Central memory CD4-positive, alpha-beta T cell (primary cell): Measurements from ENCODE around the gene RNPEP.
A peak's percentile ranks its signal among the peaks of the same experiment; 100 is the strongest.
"Not testable (repeated sequence)": the region's sequence is repeated elsewhere in the genome, so short reads cannot be mapped to it uniquely, and the experiment has no call there.

Experiments
- DNase-seq: peaks from one replicate; pipeline ENCODE4 v3.0.0; 2022
- total RNA-seq, 3 experiments: gene quantifications; one replicate each; lab custom pipeline; 2026; lab: John Stamatoyannopoulos, UW

The RNPEP gene, protein sequence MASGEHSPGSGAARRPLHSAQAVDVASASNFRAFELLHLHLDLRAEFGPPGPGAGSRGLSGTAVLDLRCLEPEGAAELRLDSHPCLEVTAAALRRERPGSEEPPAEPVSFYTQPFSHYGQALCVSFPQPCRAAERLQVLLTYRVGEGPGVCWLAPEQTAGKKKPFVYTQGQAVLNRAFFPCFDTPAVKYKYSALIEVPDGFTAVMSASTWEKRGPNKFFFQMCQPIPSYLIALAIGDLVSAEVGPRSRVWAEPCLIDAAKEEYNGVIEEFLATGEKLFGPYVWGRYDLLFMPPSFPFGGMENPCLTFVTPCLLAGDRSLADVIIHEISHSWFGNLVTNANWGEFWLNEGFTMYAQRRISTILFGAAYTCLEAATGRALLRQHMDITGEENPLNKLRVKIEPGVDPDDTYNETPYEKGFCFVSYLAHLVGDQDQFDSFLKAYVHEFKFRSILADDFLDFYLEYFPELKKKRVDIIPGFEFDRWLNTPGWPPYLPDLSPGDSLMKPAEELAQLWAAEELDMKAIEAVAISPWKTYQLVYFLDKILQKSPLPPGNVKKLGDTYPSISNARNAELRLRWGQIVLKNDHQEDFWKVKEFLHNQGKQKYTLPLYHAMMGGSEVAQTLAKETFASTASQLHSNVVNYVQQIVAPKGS
- 14.3 to 23.2 (median 21.4) reads per million in 3 experiments for total RNA-seq

DNA sequence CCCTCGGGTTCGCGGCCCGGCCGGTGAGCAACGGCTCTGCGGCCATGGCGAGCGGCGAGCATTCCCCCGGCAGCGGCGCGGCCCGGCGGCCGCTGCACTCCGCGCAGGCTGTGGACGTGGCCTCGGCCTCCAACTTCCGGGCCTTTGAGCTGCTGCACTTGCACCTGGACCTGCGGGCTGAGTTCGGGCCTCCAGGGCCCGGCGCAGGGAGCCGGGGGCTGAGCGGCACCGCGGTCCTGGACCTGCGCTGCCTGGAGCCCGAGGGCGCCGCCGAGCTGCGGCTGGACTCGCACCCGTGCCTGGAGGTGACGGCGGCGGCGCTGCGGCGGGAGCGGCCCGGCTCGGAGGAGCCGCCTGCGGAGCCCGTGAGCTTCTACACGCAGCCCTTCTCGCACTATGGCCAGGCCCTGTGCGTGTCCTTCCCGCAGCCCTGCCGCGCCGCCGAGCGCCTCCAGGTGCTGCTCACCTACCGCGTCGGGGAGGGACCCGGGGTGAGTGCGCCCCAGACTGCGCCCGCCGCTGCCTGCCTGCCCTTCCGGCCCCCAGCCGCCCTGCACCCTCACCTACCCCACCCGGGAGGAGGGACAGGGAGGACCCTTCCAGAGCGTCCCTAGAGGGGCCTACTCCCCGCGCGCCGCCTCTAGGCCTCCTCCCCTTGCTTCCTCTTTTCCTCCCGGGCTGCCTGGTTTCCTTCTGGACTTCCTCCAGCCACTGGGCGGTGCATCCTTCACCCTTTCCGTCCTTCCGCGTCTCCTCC is at the start of gene RNPEP:
Gene RNPEP, plus strand, starts transcription at position 26 of the 757 bp plus-strand sequence. Its CDS starts 19 bp downstream, at position 45.
- peak; percentile 51 for DNase-seq

DNA sequence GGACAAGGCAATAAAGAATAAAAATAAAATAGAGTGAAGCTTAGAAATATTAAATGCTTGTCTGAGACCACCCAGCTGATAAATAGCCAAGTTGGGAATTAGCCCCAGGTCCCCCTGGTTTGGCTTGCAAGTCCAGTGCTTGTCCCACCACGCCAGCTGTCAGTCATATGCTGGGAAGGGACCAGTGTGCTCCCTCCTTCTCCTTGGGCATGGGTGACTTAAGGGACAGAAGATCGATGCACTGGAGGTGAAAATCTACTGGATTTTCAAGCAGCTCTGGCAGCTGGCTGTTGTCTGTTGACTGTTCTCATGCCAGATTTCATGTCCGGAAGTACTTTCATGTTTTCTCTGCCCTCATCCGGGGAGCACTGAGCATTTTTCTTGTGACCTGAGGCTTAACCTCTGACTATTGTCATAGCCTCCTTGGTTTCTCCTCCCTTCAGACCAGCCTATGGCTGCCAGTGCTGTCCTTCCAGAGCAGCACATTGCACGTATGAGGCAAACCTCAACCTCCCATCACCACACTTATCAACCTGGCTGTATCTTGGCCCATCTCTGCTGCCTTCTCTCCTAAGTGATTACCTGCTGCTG is 48.5 kb upstream of the RNPEP start:
- no peak for DNase-seq

DNA sequence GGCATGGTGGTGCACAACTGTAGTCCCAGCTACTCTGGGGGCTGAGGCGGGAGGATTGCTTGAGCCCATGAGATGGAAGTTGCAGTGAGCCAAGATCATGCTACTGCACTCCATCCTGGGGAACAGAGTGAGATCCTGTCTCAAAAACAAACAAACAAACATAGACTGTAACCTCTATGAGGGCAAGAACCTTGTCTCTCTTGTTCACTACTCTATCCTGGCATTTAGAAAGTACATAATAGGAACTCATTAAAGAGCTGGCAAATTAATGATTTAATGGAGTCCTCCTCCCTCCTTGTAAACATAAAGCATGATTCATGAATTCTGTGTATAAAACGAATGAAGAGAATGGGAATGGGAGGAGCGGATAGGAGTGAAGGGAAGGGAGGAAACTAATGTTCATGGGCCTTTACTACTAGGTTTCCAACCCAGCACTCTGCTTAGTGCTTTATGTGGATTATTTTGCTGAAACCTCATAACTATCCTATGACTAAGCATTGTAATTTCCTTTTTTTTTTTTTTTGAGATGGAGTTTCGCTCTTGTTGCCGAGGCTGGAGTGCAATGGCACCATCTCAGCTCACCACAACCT is 44.7 kb upstream of the RNPEP start:
- no peak for DNase-seq

DNA sequence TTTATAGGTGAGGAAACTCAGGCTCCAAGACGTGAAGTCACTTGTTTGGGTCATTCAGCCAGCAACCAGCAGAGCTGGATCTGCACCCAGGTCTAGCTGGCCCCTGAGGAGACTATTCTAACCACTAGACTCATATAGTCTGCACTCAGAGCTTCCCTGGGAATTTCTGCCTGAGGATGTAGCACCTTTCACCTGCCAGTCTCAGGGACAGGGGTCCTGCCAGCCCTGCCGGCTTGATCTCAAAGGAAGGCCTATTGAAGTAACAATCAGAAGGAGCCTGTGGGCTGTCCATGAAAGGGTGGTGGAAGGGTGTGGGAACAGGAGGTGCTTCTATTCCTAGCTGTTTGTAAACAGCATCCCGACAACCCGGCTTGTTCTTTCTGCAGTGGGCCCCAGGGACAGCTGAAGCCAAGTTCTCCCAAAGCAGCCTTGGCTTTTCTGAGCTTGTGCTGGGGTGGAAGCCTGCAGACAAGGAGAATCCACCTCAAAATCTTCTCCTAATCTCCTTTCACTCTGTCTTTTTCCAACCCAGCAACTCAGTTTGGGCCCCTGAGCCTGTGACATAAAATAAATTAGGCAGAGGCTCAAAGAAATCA is 43.9 kb upstream of the RNPEP start:
- no peak for DNase-seq

DNA sequence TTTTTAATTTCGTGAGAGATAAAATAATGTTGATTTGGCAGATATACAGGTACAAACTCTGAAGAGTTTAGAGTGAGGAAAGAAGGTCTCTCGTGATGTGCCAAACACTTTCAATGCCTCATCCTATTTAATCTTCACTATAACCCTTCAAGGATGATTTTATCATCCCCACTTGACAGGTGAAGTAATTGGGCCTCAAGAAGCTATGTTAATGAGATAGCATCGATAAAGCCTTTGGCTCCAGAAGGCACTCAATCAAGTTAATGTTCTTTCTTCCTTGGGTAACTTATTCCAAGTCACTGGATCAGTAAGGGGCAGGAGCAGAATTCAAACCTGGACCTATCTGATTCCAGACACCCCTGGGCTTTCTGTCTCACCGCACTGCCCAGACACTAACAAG is 43.3 kb upstream of the RNPEP start:
- DNase-seq = no peak

DNA sequence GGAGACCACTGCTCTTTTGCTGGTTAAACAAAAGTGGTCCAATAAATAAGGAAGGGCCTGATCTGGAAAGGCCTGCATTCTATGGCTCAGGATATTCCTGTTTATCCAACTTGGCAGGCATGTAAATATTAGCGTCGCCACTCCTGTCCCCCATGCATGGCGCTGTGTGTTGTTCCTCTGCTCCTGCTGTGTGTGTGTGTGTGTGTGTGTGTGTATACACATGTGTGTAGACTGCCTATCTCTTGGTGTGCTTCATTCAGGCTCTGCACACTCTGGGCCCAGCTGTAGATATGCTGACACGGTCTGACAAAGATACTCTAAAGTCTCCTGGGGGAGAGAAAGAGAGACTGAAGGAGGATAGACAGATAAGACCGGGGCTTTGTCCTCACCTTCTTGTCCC is 42.9 kb upstream of the RNPEP start:
- DNase-seq = no peak

DNA sequence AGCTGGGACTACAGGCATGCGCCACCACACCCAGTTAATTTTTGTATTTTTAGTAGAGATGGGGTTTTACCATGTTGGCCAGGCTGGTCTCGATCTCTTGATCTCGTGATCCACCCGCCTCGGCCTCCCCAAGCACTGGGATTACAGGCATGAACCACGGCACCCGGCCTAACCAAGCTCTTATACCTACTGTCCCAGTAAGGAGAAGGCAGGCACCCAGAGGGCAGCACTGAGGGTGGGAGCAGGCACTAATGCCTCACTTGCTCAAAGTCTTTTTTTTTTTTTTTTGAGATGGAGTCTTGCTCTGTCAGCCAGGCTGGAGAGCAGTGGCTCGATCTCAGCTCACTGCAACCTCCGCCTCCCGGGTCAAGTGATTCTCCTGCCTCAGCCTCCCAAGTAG is 42.1 kb upstream of the RNPEP start:
- DNase-seq = not testable (repeated sequence)

DNA sequence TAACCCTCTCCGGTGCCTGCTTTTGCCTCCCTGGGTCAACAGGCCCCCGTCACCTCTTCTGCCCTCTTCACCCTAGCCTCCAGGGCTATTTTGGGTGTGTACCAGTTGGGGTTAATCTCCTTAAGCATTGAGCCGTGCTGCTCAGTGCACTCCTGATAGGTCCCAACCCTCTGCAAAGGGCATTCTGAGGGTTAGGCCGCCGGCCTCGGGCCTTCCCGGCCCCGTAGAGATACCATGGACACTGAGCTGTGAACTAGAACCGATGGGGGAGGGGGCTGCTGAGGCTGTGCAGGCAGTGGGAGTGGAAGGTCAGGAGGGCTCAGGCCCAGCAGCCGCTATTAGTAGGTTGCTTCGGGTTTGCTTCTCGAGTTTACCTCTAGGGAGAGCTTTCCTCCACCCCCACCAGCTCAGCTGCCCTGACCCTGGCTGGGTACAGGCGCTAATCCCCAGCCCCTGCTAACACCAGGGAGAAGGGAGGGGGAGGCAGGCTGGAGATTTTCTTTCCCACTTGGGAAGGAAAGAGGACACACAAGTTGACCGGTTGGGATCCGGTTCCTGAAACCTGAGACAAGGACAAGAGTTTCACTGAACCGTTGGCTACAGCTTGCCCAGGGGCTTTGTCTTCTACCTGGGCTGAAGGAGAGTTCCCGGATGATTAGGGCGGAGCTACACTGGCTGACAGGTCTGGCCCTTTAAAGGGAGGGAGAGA is 40.9 kb upstream of the RNPEP start:
- no peak for DNase-seq

DNA sequence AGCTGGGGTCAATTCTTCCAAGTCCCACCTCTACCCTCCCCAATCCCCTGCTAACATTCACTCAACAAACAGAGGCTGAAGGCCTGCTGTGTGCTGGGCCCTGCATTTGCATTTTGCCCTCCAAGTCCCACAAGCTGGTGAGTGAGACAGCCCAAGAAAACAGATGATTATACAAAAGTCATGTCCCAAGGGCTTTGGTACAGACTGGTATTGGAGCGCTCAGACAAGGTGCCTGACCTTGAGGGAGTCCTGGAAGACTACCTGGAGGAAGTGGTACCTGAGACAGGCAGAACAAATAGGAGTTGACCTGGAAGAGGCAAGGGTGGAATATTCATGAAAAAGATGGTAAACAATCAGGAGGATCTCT is 40.3 kb upstream of the RNPEP start:
- no peak for DNase-seq

DNA sequence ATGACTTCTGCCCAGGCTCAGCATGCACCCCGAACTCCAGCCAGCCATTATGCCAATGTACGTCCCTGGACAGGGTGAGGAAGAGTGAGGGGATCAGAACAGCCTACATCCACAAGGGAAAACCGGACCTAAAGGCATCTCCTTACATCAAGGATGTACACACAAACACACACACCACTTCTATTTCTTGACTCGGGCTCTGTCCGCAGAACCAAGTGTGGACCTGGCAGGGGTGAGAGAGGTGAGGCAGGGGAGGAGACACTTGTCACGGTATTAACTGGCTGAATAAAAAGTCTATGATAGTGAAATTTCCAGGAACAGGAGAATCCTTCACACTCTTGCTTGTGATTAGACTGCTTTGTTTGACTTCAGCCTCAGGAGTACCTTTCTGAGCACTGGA is 38.4 kb upstream of the RNPEP start:
- no peak for DNase-seq

DNA sequence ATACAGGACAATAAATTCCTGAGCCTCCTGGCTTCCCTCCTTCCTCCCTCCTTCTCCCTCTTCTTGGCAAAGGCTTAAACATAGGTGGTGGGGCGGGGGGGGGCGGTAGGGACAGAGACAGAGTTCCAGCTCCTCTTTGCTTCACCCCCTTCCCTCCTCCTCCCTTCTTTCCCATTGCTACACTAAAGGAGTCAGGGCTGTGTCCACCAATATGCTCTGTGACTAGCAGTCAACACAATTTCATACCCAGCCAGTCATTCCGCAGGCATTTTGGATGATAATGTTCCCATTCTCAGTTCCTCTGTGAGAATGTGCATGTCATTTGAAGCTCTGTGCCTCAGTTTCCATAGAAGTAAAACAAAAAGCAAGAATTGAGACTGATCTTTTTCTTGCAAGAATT is 37.8 kb upstream of the RNPEP start:
- DNase-seq = no peak

DNA sequence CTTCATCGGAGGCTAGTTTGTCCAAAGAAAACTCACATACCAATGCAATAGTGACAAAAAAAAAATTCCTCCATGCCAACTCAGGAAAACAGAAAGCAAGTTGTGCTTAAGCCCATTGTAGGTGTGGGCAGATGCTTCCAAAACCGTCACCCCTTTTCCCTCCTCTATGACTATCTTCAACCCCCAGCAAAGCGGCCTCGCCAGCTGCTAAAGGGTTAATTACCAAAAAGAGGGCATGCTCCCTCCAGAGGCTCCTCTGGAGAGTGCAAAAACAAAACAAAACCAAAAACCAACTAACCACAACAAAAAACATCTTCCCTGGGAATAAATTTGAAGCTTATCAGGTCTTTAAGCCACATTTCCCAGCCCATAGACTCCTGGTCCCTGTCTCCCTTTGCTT is 37.3 kb upstream of the RNPEP start:
- DNase-seq = no peak

DNA sequence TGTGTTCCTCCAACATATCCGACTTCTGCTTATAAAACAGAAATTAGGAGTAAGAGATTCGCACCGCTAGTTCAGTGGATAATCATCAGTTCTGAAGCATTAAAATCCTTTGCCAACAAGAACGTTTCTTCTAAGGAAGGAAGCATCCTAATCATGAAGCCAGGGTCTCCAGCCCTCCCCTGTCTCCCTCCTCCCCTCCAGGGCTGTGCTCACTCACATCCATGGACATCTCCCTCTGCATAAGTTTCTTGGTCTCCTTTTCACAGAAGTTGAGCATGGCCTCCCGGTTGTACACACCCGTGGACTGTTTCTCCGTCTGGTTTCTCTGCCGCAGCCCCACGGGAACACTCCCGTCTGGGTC is 36.6 kb upstream of the RNPEP start:
- DNase-seq = no peak

DNA sequence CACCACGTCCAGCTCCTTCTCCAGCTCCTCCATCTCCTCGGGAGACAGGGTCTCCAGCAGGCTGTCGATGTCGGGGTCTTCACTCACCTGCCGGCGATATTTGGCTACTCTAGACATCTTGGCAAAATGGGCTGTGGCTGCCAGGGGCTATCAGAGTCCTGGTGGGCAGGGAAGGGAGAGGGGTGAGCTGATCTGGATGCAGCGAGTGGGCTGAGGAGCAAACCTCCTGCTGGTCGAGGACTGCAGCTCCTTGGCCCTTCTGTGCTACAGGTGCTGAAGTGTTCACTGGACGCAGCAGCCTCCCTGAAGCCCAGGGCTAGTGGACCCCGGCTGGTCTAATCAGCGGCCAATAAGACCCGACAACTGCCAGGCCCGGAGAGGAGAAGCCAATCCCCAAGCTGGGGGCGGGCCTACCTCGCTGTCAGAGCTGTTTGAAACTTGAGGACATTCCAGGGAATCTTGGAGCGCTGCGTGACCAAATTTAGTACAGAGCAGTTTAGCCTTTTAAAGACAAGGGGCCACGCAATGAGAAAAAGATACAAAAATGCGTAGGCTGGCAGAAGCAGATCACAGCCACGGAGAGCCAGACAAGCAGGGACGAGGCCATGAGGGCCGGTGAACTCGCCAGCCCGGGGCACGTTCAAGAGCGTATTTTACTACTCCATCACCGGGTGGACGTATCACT is 36.1 kb upstream of the RNPEP start, which contains the start of gene LMOD1:
Gene LMOD1, minus strand, starts transcription at position 325 of the 685 bp plus-strand sequence. Its CDS starts 208 bp downstream, at position 117.
- DNase-seq = no peak

DNA sequence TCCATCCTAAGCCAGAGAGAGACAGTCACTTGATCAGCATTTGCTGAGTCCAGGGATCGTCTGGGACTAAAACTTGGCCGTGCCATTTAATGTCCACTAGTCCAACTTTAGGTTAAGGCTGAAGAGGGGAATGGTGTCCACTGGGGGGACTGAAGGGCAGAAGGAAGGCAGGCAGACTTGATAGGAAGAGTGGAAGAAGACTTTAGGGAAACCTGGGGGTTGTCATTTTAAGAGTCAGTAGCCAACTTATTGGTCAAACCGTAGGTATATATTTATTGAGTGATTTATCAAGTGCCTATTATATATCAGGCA is 34.8 kb upstream of the RNPEP start:
- DNase-seq = no peak

DNA sequence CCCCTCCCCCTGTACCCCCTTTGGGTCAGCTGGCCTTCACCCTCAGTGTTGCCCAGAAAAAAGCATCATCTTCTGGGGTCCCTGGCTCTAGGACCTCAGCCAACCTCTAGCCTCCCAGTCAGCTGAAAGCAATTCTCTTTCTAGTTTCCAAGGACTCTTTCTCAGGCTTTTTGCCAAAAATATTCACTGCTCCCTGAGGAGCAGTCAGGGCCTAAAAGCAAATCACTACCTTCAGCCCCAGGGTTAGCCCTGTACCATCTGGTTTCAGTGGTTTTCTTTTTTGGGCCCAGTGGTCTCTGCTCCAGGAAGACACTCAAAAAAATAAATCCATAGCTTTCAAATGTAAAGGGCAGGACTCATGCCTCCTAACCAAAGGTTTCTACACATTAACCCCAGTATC is 33.0 kb upstream of the RNPEP start:
- DNase-seq = no peak

DNA sequence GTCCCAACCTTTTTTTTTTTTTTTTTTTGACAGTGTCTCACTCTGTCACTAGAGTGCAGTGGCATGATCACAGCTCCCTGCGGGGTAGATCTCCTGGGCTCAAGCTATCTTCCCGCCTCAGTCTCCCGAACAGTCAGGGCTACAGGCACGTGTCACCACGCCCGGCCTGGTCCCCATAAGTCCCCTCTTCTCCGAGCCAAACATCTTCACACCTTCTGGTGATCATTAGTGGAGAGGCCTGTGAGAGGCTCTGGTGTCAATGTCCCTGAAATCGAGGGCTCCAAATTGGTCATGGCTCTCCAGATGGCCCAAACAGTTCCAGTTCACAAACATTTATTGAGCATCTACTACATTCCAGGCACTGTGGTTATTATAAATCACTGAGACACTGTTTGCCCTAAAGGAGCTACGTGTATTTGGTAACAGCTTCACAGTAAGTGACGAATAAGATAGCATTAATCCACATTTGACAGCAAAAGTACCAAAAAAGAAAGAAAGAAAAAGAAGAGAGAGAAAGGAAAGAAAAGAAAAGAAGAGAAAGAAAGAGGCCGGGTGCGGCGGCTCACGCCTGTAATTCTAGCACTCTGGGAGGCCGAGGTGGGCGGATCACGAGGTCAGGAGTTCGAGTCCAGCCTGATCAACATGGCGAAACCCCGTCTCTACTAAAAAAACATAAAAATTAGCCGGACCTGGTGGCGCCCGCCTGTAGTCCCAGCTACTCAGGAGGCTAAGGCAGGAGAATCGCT is 28.0 kb upstream of the RNPEP start:
- no peak for DNase-seq

DNA sequence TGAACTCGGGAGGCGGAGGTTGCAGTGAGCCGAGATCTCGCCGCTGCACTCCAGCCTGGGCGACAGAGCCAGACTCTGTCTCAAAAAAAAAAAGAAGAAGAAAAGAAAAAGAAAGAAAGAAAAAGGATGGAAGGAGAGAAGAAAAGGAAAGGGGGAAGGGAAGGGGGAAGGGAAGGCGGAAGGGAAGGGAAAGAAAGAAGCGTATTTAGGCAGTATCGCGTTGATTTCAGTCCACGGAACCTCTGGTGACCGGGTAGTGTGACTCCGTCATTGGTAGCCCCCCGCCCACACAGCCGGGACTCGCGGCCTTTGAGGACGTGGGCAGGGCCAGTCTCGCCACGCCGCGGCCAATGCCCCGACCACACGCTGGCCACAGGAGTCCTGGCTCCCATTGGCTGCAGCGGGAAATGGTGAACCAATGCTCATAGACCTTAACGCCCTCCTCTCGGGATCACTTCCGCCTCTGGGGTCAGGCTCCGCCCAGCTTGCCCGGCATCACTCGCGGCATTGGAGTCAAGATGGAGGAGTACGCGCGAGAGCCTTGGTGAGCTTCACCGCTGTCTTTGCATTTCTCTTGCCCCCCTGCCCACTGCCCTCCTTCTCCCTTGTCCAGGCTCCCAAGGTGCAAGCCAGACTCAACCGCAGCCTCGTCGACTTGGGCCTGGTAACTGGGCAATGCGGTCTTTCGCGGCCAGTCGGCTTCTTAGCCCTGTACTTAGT is 27.3 kb upstream of the RNPEP start, which contains the start of gene TIMM17A:
Gene TIMM17A, plus strand, starts transcription at position 495 of the 720 bp plus-strand sequence. Its CDS starts 24 bp downstream, at position 519.
- DNase-seq = peak; percentile 91

DNA sequence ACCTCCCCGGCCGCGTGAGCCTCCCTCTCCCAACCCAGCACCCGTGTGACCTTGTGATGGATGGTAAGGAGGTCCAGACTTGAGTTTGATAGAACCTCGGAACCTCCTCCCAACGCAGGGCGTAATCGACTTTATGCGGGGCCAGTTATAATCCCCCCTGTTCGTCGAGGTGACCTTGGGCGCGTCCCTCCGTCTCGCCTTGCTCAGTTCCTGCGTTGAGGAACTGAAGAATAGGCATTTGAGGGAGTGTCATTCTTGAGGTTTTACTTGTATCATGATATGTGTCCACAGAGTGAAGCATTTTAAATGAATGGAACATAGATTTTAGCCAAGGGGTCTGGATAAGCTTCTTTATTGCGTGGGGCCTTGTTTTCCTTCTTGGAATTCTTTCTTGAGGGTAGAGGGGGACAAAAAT is 26.7 kb upstream of the RNPEP start:
- DNase-seq = no peak

DNA sequence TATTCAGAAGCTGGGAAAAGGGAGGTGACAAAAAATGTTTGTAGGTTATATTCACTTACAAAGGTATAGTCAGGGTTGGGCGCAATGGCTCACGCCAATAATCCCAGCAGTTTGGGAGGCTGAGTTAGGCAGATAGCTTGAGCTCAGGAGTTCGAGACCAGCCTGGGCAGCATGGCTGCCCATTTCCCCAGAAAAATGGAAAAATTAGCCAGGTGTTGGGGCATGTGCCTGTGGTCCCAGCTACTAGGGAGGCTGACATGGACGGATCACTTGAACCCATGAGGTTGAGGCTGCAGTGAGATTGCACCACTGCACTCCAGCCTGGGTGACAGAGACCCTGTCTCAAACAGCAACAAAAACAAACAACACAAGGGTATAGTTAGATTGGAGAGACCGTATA is 24.1 kb upstream of the RNPEP start:
- no peak for DNase-seq
